ENCODE results near the gene HUWE1.
"Not testable (repeated sequence)": the region's sequence is repeated elsewhere in the genome, so short reads cannot be mapped to it uniquely, and the experiment has no call there.

HUWE1 gene

GRCh38 chrX:53526999-53527398 lies 159.5 kb downstream of the HUWE1 start:
- in situ Hi-C loops (cut with MboI; ENCODE audit: low sequenced_read_pairs): no loop called here

- in situ Hi-C loops (cut with MboI; ENCODE audit: low sequenced_read_pairs): no loop called here
These were observed 175.2 kb downstream of the HUWE1 start for GRCh38 chrX:53511322-53511721.

- in situ Hi-C loops (cut with MboI; ENCODE audit: low sequenced_read_pairs): not testable (repeated sequence)
These were observed 182.5 kb downstream of the HUWE1 start for GRCh38 chrX:53504035-53504434.

GRCh38 chrX:53494436-53494835 lies 192.1 kb downstream of the HUWE1 start:
- in situ Hi-C loops (cut with MboI; ENCODE audit: low sequenced_read_pairs): loop anchor here (25.0 kb wide), 1 partner anchor 93 kb away; no protein-coding TSS in a partner anchor

- in situ Hi-C loops (cut with MboI; ENCODE audit: low sequenced_read_pairs): loop anchor here (25.0 kb wide), 1 partner anchor 101 kb away; no protein-coding TSS in a partner anchor
These were observed 200.2 kb downstream of the HUWE1 start for GRCh38 chrX:53486285-53486684.

GRCh38 chrX:53483838-53484405 lies 202.6 kb downstream of the HUWE1 start:
- in situ Hi-C loops (cut with MboI; ENCODE audit: low sequenced_read_pairs): loop anchor here (25.0 kb wide), 1 partner anchor 103 kb away; no protein-coding TSS in a partner anchor

GRCh38 chrX:53483416-53483815 lies 203.1 kb downstream of the HUWE1 start:
- in situ Hi-C loops (cut with MboI; ENCODE audit: low sequenced_read_pairs): loop anchor here (25.0 kb wide), 1 partner anchor 104 kb away; no protein-coding TSS in a partner anchor

All from HL-60/S4 treated with retinoic acid at 250 ng/mL for 4 days and 3 days (cell line).